Pons (tissue), 1 donor: ENCODE measurements around the gene MEMO1.
"Not testable (repeated sequence)": the region's sequence is repeated elsewhere in the genome, so short reads cannot be mapped to it uniquely, and the experiment has no call there.

Experiments used
- DNase-seq: peaks from one replicate; pipeline ENCODE4 v3.0.0-alpha.2; 2016; ENCODE audit warnings: low spot score

The MEMO1 gene

GRCh38 chr2:31957354-31958139, 53.3 kb downstream of the MEMO1 start:
- DNase-seq: no peak

- DNase-seq: not testable (repeated sequence)
Observed at GRCh38 chr2:31956934-31957333, 53.9 kb downstream of the MEMO1 start.

- no peak for DNase-seq
Observed at GRCh38 chr2:31956312-31956711, 54.5 kb downstream of the MEMO1 start.

GRCh38 chr2:31953095-31953494, 57.7 kb downstream of the MEMO1 start:
- not testable (repeated sequence) for DNase-seq

GRCh38 chr2:31950946-31951562, 59.8 kb downstream of the MEMO1 start:
- no peak for DNase-seq

GRCh38 chr2:31947871-31948270, 62.9 kb downstream of the MEMO1 start:
- no peak for DNase-seq

- no peak for DNase-seq
Observed at GRCh38 chr2:31946838-31947237, 64.0 kb downstream of the MEMO1 start.

GRCh38 chr2:31945572-31945935, 65.3 kb downstream of the MEMO1 start:
- no peak for DNase-seq

- DNase-seq: no peak
Observed at GRCh38 chr2:31944828-31945571, 65.8 kb downstream of the MEMO1 start.

- no peak for DNase-seq
Observed at GRCh38 chr2:31943636-31944225, 67.1 kb downstream of the MEMO1 start.

- no peak for DNase-seq
Observed at GRCh38 chr2:31940920-31941319, 69.9 kb downstream of the MEMO1 start.

- no peak for DNase-seq
Observed at GRCh38 chr2:31937741-31938140, 73.1 kb downstream of the MEMO1 start.

GRCh38 chr2:31935370-31935769, 75.4 kb downstream of the MEMO1 start:
- no peak for DNase-seq

GRCh38 chr2:31933066-31933465, 77.7 kb downstream of the MEMO1 start:
- DNase-seq: no peak

GRCh38 chr2:31932589-31932988, 78.2 kb downstream of the MEMO1 start:
- DNase-seq: no peak

GRCh38 chr2:31931916-31932315, 78.9 kb downstream of the MEMO1 start:
- no peak for DNase-seq

- no peak for DNase-seq
Observed at GRCh38 chr2:31925517-31925916, 85.3 kb downstream of the MEMO1 start.

- no peak for DNase-seq
Observed at GRCh38 chr2:31923662-31924061, 87.1 kb downstream of the MEMO1 start.

GRCh38 chr2:31922542-31923408, 88.0 kb downstream of the MEMO1 start:
- DNase-seq: no peak

GRCh38 chr2:31920962-31921361, 89.8 kb downstream of the MEMO1 start:
- no peak for DNase-seq

GRCh38 chr2:31919499-31919898, 91.3 kb downstream of the MEMO1 start:
- DNase-seq: no peak

GRCh38 chr2:31909661-31910060, 101.1 kb downstream of the MEMO1 start:
- no peak for DNase-seq
